HepG2 (cell line): ENCODE data around the gene ZNF687. TPM values are rescaled to one million over a fixed set of nuclear protein-coding genes. Genes with fewer than 3 reads are reported as not detected.

Experiments used
- AKAP8 ChIP-seq: sonication (generic); formaldehyde crosslinking; IDR thresholded peaks from 2 replicates; pipeline ENCODE4 v1.5.1; 2020; ENCODE audit warnings: mild to moderate bottlenecking, missing genetic modification reagents
- ATF1 ChIP-seq: IDR thresholded peaks from 2 replicates; pipeline ENCODE4 v1.6.1; 2016; ENCODE audit warnings: mild to moderate bottlenecking, control low read depth
- FOXC1 ChIP-seq: sonication (generic); formaldehyde crosslinking; IDR thresholded peaks from 2 replicates; pipeline ENCODE4 v1.8.0; 2022; ENCODE audit warnings: mild to moderate bottlenecking, missing genetic modification reagents, borderline replicate concordance
- FOXP4 ChIP-seq: sonication (generic); formaldehyde crosslinking; IDR thresholded peaks from 2 replicates; pipeline ENCODE4 v1.4.0; 2020; ENCODE audit warnings: missing genetic modification reagents
- GRHL1 ChIP-seq: sonication (generic); formaldehyde crosslinking; conservative IDR thresholded peaks from 2 replicates; pipeline ENCODE4 v1.8.0; 2022; ENCODE audit warnings: missing genetic modification reagents
- GZF1 ChIP-seq: sonication (generic); formaldehyde crosslinking; IDR thresholded peaks from 2 replicates; pipeline ENCODE4 v1.5.1; 2020; ENCODE audit warnings: mild to moderate bottlenecking, missing genetic modification reagents
- HES4 ChIP-seq: sonication (generic); formaldehyde crosslinking; IDR thresholded peaks from 2 replicates; pipeline ENCODE4 v1.9.0; 2021; ENCODE audit warnings: mild to moderate bottlenecking, missing genetic modification reagents, borderline replicate concordance
- KDM3A ChIP-seq: IDR thresholded peaks from 2 replicates; pipeline ENCODE4 v1.6.1; 2018; ENCODE audit warnings: low read depth, missing compliant biosample characterization
- KLF11 ChIP-seq: IDR thresholded peaks from 2 replicates; pipeline ENCODE4 v1.6.1; 2016; ENCODE audit warnings: missing compliant biosample characterization
- KLF9 ChIP-seq: IDR thresholded peaks from 2 replicates; pipeline ENCODE4 v1.6.1; 2016; ENCODE audit warnings: low read depth
- MIER2 ChIP-seq: IDR thresholded peaks from 2 replicates; pipeline ENCODE4 v1.6.1; 2016; ENCODE audit warnings: missing biosample characterization, missing genetic modification reagents
- MTA1 ChIP-seq: sonication (generic); formaldehyde crosslinking; IDR thresholded peaks from 2 replicates; pipeline ENCODE4 v1.4.0; 2020; ENCODE audit warnings: missing genetic modification reagents, mild to moderate bottlenecking, borderline replicate concordance
- NCOA2 ChIP-seq: sonication (generic); formaldehyde crosslinking; IDR thresholded peaks from 2 replicates; pipeline ENCODE4 v1.8.0; 2022; ENCODE audit warnings: inconsistent platforms
- PHF8 ChIP-seq: sonication (generic); formaldehyde crosslinking; IDR thresholded peaks from 2 replicates; pipeline ENCODE4 v1.5.0; 2020; ENCODE audit warnings: missing genetic modification reagents
- POLR2A ChIP-seq, 2 experiments: IDR thresholded peaks; 2 replicates each; pipeline ENCODE4 v1.6.1; 2011; ENCODE audit warnings: low read depth in 2 of 2, low read length in 2 of 2, mild to moderate bottlenecking in 1 of 2, moderate library complexity in 1 of 2; ENCODE audit not compliant: insufficient read depth in 1 of 2
- U2AF2 ChIP-seq: fragments of 200-400 bp; formaldehyde crosslinking; IDR thresholded peaks from 2 replicates; pipeline ENCODE4 v1.6.1; 2017; ENCODE audit warnings: low read depth, mild to moderate bottlenecking, low read length
- WIZ ChIP-seq: sonication (generic); formaldehyde crosslinking; IDR thresholded peaks from 2 replicates; pipeline ENCODE4 v1.5.1; 2020; ENCODE audit warnings: mild to moderate bottlenecking, missing genetic modification reagents
- ZNF674 ChIP-seq: sonication (generic); formaldehyde crosslinking; IDR thresholded peaks from 2 replicates; pipeline ENCODE4 v1.5.0; 2020; ENCODE audit warnings: low read depth, mild to moderate bottlenecking, missing genetic modification reagents
- ZSCAN12 ChIP-seq: sonication (generic); formaldehyde crosslinking; IDR thresholded peaks from 2 replicates; pipeline ENCODE4 v1.9.0; 2021; ENCODE audit warnings: mild to moderate bottlenecking, missing genetic modification reagents
- polyA plus RNA-seq, 8 experiments: library from polyadenylated mRNA; depleted of rRNA in 3 of 8; stranded (reverse) in 7 of 8; unstranded in 1 of 8; fragments of >200 nt; fragmentation: Illumina TruSeq in 4 of 8; extraction: Trizol in 4 of 8; gene quantifications; 2 replicates each; pipeline versions ENCODE4 v1.2.1 to v1.2.3, GENCODE V29; 2011 to 2016; ENCODE audit warnings: low read depth in 4 of 8, missing spikeins in 1 of 8, mixed read lengths in 1 of 8; ENCODE audit not compliant: insufficient read depth in 1 of 8
- total RNA-seq, 5 experiments: library from RNA; depleted of rRNA; stranded (reverse); fragments of >200 nt; fragmentation: Illumina TruSeq; extraction: Trizol; gene quantifications; 2 replicates each; pipeline ENCODE4 v1.2.3, GENCODE V29; 2016; ENCODE audit warnings: low read depth in 1 of 5
- TF ChIP-seq, protein P1 (sequence below): sonication (generic); formaldehyde crosslinking; IDR thresholded peaks from 2 replicates; pipeline ENCODE4 v1.8.1; 2022; ENCODE audit warnings: low read depth, mild to moderate bottlenecking, missing genetic modification reagents
- TF ChIP-seq, protein P2 (sequence below): sonication (generic); formaldehyde crosslinking; IDR thresholded peaks from 2 replicates; pipeline ENCODE4 v1.8.0; 2022; ENCODE audit warnings: mild to moderate bottlenecking, missing genetic modification reagents, borderline replicate concordance
- TF ChIP-seq, protein P3 (sequence below): sonication (generic); formaldehyde crosslinking; IDR thresholded peaks from 2 replicates; pipeline ENCODE4 v1.4.0; 2020; ENCODE audit warnings: low read depth, mild to moderate bottlenecking, missing genetic modification reagents

ZNF687 gene
- total and polyA plus RNA-seq, 2 of the 13 experiments (the other 11 are each of a cell fraction or from before 2014, with no cell fraction given) = 14.1 to 16.5 TPM

DNA sequence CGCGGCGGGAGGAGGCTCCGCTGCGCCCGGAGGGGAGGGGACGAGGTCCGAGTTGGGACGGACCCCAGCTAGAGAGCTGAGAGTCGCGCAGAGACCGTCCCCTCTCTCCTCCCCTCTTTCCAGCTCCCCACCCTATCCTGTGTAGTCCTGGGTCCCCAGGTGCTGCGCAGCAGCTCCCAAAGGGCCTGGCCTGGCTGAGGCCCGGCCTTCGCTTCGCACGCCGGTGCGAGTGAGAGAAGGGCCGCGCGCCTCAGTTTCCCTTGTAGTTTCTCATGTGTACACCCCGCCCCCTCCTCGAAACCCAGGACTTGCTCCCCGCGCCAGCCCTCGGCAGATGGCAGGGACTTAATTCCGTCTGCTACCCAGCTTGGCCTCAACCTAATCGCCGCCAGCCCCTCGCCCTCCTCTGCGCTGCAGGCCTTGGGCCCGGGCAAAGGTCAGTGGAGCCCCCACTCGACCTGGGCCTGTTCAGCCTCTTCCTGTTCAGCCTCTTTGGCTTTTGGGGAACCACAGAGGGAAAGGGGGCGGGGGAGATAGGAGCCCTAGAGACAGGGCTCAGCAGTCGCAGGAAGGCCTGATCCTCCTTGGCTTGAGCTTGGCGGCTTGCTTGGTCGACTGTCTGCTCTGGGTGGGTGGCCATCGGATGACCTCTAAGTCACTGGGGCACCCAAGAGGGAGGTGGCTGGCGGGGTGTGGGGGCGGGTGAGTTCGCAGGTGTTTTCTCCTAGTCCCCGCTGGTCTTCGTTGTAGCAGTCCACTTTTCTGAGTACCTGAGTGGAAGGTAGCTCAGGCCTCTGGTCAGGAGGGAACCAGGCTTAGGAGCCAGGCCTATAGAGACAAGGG is 1.0 kb downstream of the ZNF687 start (continued):
- TF ChIP-seq FOXP4 (CRISPR knock-in tag) = no peak
- peak; percentile 72 for TF ChIP-seq PHF8 (CRISPR knock-in tag)
- no peak for TF ChIP-seq HES4 (CRISPR knock-in tag)
- TF ChIP-seq WIZ (CRISPR knock-in tag) = no peak
- TF ChIP-seq AKAP8 (CRISPR knock-in tag) = peak; percentile 86
- no peak for TF ChIP-seq FOXC1 (CRISPR knock-in tag)
- no peak for TF ChIP-seq ZSCAN12 (CRISPR knock-in tag)
- TF ChIP-seq, protein P1, sequence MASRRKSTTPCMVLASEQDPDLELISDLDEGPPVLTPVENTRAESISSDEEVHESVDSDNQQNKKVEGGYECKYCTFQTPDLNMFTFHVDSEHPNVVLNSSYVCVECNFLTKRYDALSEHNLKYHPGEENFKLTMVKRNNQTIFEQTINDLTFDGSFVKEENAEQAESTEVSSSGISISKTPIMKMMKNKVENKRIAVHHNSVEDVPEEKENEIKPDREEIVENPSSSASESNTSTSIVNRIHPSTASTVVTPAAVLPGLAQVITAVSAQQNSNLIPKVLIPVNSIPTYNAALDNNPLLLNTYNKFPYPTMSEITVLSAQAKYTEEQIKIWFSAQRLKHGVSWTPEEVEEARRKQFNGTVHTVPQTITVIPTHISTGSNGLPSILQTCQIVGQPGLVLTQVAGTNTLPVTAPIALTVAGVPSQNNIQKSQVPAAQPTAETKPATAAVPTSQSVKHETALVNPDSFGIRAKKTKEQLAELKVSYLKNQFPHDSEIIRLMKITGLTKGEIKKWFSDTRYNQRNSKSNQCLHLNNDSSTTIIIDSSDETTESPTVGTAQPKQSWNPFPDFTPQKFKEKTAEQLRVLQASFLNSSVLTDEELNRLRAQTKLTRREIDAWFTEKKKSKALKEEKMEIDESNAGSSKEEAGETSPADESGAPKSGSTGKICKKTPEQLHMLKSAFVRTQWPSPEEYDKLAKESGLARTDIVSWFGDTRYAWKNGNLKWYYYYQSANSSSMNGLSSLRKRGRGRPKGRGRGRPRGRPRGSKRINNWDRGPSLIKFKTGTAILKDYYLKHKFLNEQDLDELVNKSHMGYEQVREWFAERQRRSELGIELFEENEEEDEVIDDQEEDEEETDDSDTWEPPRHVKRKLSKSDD = no peak
- TF ChIP-seq NCOA2 (CRISPR knock-in tag) = no peak
- peak; percentile 16; the same call in 1 of the 2 replicates for TF ChIP-seq MTA1 (CRISPR knock-in tag)
- TF ChIP-seq, protein P2, sequence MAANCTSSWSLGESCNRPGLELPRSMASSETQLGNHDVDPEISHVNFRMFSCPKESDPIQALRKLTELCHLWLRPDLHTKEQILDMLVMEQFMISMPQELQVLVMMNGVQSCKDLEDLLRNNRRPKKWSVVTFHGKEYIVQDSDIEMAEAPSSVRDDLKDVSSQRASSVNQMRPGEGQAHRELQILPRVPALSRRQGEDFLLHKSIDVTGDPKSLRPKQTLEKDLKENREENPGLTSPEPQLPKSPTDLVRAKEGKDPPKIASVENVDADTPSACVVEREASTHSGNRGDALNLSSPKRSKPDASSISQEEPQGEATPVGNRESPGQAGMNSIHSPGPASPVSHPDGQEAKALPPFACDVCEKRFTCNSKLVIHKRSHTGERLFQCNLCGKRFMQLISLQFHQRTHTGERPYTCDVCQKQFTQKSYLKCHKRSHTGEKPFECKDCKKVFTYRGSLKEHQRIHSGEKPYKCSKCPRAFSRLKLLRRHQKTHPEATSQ (CRISPR knock-in tag) = 0 out of 2 replicates have a peak, but pooled peaks have one; percentile 58
- no peak for TF ChIP-seq MIER2 (CRISPR knock-in tag)
- TF ChIP-seq, protein P3, sequence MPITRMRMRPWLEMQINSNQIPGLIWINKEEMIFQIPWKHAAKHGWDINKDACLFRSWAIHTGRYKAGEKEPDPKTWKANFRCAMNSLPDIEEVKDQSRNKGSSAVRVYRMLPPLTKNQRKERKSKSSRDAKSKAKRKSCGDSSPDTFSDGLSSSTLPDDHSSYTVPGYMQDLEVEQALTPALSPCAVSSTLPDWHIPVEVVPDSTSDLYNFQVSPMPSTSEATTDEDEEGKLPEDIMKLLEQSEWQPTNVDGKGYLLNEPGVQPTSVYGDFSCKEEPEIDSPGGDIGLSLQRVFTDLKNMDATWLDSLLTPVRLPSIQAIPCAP (CRISPR knock-in tag) = no peak
- no peak for TF ChIP-seq KLF11 (CRISPR knock-in tag)
- peak; percentile 92 for TF ChIP-seq ZNF674 (CRISPR knock-in tag)
- TF ChIP-seq KDM3A (CRISPR knock-in tag) = no peak
- TF ChIP-seq POLR2A (IDR thresholded peaks at IDR 0.05; ENCODE audit: insufficient read depth in 1 of 2, low read depth in 2 of 2, low read length in 2 of 2) = peak; percentile 15; a peak in 3 of 4 replicates
- TF ChIP-seq ATF1 (CRISPR knock-in tag) = no peak
- no peak for TF ChIP-seq GRHL1 (CRISPR knock-in tag)
- TF ChIP-seq U2AF2 = no peak
- TF ChIP-seq KLF9 = no peak
- TF ChIP-seq GZF1 (CRISPR knock-in tag) = no peak
